Brain microvascular endothelial cell (primary cell): ENCODE data around the gene MYH15.

Experiments used
- DNase-seq: peaks from one replicate; pipeline ENCODE4 v3.0.0-alpha.2; 2020
- H3K27ac ChIP-seq: fragments of 250-450 bp; sonication (Bioruptor Pico); 2 replicates; pipeline ENCODE4 v1.5.1; 2020; ENCODE audit warnings: mild to moderate bottlenecking, moderate library complexity
- H3K27me3 ChIP-seq: fragments of 250-450 bp; sonication (Bioruptor Pico); replicated peaks from 2 replicates; pipeline ENCODE4 v1.5.1; 2020; ENCODE audit warnings: mild to moderate bottlenecking
- H3K36me3 ChIP-seq: fragments of 250-450 bp; sonication (Bioruptor Pico); replicated peaks from 2 replicates; pipeline ENCODE4 v1.5.1; 2020; ENCODE audit warnings: mild to moderate bottlenecking
- H3K4me3 ChIP-seq: 2 replicates; pipeline ENCODE4 v1.5.1; 2011; ENCODE audit warnings: low read depth, mild to moderate bottlenecking, control low read depth, low read length, moderate library complexity
- CTCF ChIP-seq: IDR thresholded peaks from 2 replicates; pipeline ENCODE4 v1.5.1; 2011; ENCODE audit warnings: low read depth, mild to moderate bottlenecking, moderate library complexity, low read length, control low read depth, inconsistent platforms; ENCODE audit errors: missing control alignments
- in situ Hi-C: cut with HindIII; loops from 2 replicates; pipeline ENCODE4 v1.10.0; 2017; ENCODE audit warnings: low sequenced_read_pairs, low pct_ligation_motif_present

Gene MYH15

GRCh38 chr3:108394016-108394415 is 116.4 kb downstream of the MYH15 start:
- Histone ChIP-seq H3K36me3 (no peaks in the 10 kb centered on the region), H3K27ac (no peak overlapping the region), H3K4me3 (no peak overlapping the region), H3K27me3 (no peaks in the 10 kb centered on the region)
- DNase-seq, result no peak
- TF ChIP-seq CTCF, result no peak
- in situ Hi-C loops, result no loop called here

GRCh38 chr3:108393128-108393900 is 117.1 kb downstream of the MYH15 start:
- in situ Hi-C loops, result no loop called here
- no peaks in the 10 kb centered on the region for H3K27me3 ChIP-seq
- no peak overlapping the region for H3K27ac ChIP-seq
- H3K36me3 ChIP-seq, result no peaks in the 10 kb centered on the region
- no peak for DNase-seq
- no peak overlapping the region for H3K4me3 ChIP-seq
- TF ChIP-seq CTCF, result no peak

GRCh38 chr3:108391917-108392593 is 118.3 kb downstream of the MYH15 start:
- H3K27me3 ChIP-seq, result no peaks in the 10 kb centered on the region
- H3K36me3 ChIP-seq, result no peaks in the 10 kb centered on the region
- H3K4me3 ChIP-seq, result no peak overlapping the region
- TF ChIP-seq CTCF, result no peak
- DNase-seq, result no peak
- in situ Hi-C loops, result no loop called here
- H3K27ac ChIP-seq, result no peak overlapping the region

GRCh38 chr3:108389372-108389771 is 121.0 kb downstream of the MYH15 start:
- in situ Hi-C loops, result no loop called here
- TF ChIP-seq CTCF, result no peak

GRCh38 chr3:108388136-108389132 is 122.0 kb downstream of the MYH15 start:
- Histone ChIP-seq H3K4me3 (no peak overlapping the region), H3K36me3 (no peaks in the 10 kb centered on the region), H3K27me3 (no peaks in the 10 kb centered on the region), H3K27ac (no peak overlapping the region)
- DNase-seq, result no peak
- in situ Hi-C loops, result no loop called here
- TF ChIP-seq CTCF, result no peak

More at GRCh38 chr3:108389372-108389771, 121.0 kb downstream of the MYH15 start:
- no peaks in the 10 kb centered on the region for H3K27me3 ChIP-seq
- H3K27ac ChIP-seq, result no peak overlapping the region
- no peaks in the 10 kb centered on the region for H3K36me3 ChIP-seq
- DNase-seq, result no peak
- H3K4me3 ChIP-seq, result no peak overlapping the region
